Progenitor cell of endocrine pancreas (in vitro differentiated cells): ENCODE measurements around the gene CKAP4. TPM values are rescaled to one million over a fixed set of nuclear protein-coding genes. Genes with fewer than 3 reads are reported as not detected.

Experiments used
- DNase-seq: peaks from one replicate; pipeline ENCODE4 v3.0.0; 2021; ENCODE audit warnings: low spot score; ENCODE audit not compliant: unreplicated experiment
- H3K27ac Mint-ChIP-seq: 2 replicates; pipeline ENCODE4 v1.8.0; 2021; ENCODE audit warnings: mild to moderate bottlenecking, moderate library complexity, mixed read lengths
- H3K27me3 Mint-ChIP-seq: 2 replicates; pipeline ENCODE4 v1.8.0; 2021; ENCODE audit warnings: mixed read lengths
- H3K36me3 Mint-ChIP-seq: 2 replicates; pipeline ENCODE4 v1.8.0; 2022; ENCODE audit warnings: mixed read lengths; ENCODE audit not compliant: insufficient read depth
- H3K4me1 Mint-ChIP-seq: 2 replicates; pipeline ENCODE4 v1.8.0; 2021; ENCODE audit warnings: low read depth, mixed read lengths
- H3K4me3 Mint-ChIP-seq: 2 replicates; pipeline ENCODE4 v1.8.0; 2021; ENCODE audit warnings: low read depth, mild to moderate bottlenecking, moderate library complexity, mixed read lengths
- H3K9me3 Mint-ChIP-seq: 2 replicates; pipeline ENCODE4 v1.8.0; 2021; ENCODE audit warnings: low read depth, mixed read lengths
- total RNA-seq: library from RNA; stranded (reverse); gene quantifications from 2 replicates; pipeline ENCODE4 v1.2.1, GENCODE V29; 2021
- TF ChIP-seq, protein P1 (sequence below): fragments of 200-600 bp; sonication (generic); IDR thresholded peaks from one replicate; pipeline ENCODE4 v1.5.0; 2021; ENCODE audit warnings: antibody characterized with exemption, mild to moderate bottlenecking; ENCODE audit not compliant: unreplicated experiment

CKAP4 gene
- total RNA-seq, 1 donor from 2014 or later = 102 TPM

DNA sequence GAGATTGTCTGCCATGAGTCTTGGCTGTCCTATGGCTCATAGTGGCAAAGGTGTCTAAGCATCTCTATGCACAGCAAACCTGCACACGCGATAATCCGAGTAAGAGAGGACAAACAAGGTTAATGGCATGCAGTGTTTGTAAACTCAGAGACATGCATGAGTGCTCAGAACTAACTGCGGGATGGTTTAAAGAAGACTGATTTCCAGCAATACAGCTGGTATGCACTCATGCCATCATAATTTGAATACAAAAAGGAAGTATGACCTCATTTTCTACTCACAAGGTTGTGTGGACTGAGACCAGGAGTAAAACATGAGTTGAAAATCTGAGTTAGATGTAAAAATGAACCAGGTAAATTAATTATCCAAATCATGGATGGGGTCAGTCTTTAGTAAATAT is 38.2 kb upstream of the CKAP4 start:
- no peak for DNase-seq
- TF ChIP-seq, protein P1, sequence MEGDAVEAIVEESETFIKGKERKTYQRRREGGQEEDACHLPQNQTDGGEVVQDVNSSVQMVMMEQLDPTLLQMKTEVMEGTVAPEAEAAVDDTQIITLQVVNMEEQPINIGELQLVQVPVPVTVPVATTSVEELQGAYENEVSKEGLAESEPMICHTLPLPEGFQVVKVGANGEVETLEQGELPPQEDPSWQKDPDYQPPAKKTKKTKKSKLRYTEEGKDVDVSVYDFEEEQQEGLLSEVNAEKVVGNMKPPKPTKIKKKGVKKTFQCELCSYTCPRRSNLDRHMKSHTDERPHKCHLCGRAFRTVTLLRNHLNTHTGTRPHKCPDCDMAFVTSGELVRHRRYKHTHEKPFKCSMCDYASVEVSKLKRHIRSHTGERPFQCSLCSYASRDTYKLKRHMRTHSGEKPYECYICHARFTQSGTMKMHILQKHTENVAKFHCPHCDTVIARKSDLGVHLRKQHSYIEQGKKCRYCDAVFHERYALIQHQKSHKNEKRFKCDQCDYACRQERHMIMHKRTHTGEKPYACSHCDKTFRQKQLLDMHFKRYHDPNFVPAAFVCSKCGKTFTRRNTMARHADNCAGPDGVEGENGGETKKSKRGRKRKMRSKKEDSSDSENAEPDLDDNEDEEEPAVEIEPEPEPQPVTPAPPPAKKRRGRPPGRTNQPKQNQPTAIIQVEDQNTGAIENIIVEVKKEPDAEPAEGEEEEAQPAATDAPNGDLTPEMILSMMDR = no peak
- Mint-ChIP-seq H3K27me3 (peaks cover 5% of the 10 kb centered on the region), H3K9me3 (peaks cover 2% of the 10 kb centered on the region), H3K36me3 (no peaks in the 10 kb centered on the region), H3K4me1 (peaks cover 21% of the 10 kb centered on the region), H3K27ac (no peak overlapping the region), H3K4me3 (no peak overlapping the region)

DNA sequence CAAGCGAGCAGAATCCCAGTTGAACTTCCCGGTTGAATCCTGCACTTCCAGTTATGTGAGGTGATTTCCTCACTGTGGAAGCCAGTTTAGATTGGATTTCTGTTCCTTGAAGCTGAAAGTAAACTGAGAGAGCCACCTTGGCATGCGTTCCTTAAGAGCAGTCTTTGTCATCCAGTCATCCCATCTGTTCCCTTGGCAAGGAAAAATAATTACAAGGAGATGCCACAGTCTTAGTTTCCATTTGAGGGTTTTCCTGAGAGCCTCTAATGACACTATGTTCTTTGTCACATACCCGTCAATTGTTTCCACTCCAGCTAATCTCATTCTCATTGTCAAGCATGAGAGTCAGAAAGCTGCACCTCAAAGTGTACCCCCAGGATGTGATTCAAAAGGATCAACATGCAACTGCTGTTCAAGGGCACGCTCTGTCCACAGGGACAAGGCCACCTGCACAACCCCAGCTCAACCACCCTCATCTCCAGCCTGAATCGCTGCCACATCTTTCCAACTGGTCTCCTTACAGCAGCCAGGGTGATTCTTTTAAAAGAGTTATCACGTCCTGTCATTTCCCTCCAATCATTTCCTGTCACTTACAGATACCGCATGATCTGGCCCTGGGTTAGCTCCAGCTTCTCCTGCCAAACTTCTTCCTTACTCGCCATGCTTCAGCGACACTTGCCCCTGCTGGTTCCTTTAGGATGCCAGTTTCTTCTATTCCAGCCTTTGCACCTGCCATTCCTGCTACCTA is 36.7 kb upstream of the CKAP4 start:
- Mint-ChIP-seq H3K36me3 (no peaks in the 10 kb centered on the region), H3K27ac (no peak overlapping the region), H3K27me3 (peaks cover 12% of the 10 kb centered on the region), H3K4me1 (peaks cover 21% of the 10 kb centered on the region), H3K4me3 (no peak overlapping the region), H3K9me3 (peaks cover 2% of the 10 kb centered on the region)
- DNase-seq = no peak
- TF ChIP-seq, protein P1 = no peak

DNA sequence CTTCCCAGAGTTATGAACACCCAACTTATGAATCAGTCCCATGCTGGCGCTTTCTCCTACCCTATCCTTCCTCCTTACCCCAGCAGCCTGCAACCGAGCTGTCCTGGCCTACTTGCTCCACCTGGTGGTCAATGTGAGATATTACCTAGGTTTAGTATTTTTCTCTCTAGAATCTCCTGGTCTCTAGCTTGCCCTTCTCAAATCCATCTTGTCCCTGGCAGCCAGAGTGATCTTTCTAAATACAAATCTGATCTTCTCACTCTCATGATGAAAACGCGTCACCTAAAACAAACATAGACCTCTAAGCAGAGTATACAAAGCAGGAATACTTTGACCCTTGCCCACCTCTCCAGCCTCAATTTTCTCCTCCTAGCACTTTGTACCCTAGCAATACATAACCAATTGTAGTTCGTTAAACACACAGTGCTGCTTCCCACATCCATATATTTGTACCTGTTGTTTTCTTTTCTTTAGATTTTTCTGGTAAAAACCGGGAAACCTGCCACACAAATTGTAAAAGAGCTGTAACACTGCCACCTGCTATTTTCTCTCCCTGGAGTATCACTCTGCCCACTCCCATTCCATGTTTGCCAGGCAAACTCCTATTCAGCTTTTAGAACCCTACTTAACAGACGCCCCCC is 34.8 kb upstream of the CKAP4 start:
- Mint-ChIP-seq H3K9me3 (peaks cover 2% of the 10 kb centered on the region), H3K4me3 (no peak overlapping the region), H3K27me3 (peaks cover 29% of the 10 kb centered on the region), H3K4me1 (peaks cover 22% of the 10 kb centered on the region), H3K27ac (no peak overlapping the region), H3K36me3 (no peaks in the 10 kb centered on the region)
- TF ChIP-seq, protein P1 = peak; percentile 81
- no peak for DNase-seq

DNA sequence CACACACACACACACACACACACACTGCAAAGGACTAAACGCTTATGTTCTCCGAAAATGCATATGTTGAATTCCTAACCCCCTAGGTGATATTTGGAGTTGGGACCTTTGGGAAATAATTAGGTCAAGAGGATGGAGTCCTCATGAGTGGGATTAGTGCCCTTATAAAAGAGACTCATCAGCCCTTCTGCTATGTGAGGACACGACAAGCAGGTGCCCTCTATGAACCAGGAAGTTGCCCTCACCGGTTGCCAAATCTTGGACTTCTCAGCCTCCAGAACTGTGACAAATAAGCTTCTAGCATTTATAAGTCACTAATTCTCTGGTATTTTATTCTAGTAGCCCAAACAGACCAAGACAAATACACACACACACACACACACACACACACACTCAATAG is 34.0 kb upstream of the CKAP4 start:
- peaks cover 2% of the 10 kb centered on the region for H3K9me3 Mint-ChIP-seq
- no peak overlapping the region for H3K4me3 Mint-ChIP-seq
- DNase-seq = no peak
- H3K27me3 Mint-ChIP-seq = peaks cover 31% of the 10 kb centered on the region
- H3K36me3 Mint-ChIP-seq = no peaks in the 10 kb centered on the region
- peaks cover 29% of the 10 kb centered on the region for H3K4me1 Mint-ChIP-seq
- TF ChIP-seq, protein P1 = no peak
- no peak overlapping the region for H3K27ac Mint-ChIP-seq

DNA sequence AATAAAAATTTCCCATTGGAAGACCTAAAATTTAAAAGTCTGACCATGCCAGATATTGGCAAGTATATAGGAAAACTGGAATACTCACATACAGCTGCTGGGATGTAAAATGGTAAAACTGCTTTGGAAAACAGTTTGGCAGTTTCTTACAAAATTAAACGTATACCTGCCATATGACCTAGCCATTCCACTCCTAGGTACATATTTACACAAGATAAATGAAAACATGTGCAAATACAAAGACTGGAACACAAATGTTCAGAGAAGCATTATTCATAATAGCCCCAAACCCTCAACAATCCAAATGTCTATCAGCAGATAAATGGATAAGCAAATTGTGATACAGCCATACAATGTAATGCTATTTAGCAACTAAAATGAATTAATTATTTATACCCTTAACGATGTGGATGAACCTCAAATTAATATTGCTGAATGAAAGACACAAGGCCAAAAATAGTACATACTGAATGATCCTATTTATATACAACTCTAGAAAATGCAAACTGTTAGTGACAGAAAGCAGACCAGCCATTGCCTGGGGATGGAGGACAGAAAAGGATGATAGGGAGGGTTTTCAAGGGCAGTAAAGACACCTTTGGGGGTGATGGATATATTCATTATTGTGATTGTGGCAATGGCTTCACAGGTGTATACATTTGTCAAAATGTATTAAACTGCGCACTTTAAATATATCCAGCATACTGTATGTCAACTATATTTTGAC is 33.4 kb upstream of the CKAP4 start:
- peaks cover 2% of the 10 kb centered on the region for H3K9me3 Mint-ChIP-seq
- H3K27ac Mint-ChIP-seq = no peak overlapping the region
- TF ChIP-seq, protein P1 = no peak
- peaks cover 30% of the 10 kb centered on the region for H3K4me1 Mint-ChIP-seq
- DNase-seq = no peak
- no peak overlapping the region for H3K4me3 Mint-ChIP-seq
- H3K27me3 Mint-ChIP-seq = peaks cover 31% of the 10 kb centered on the region
- no peaks in the 10 kb centered on the region for H3K36me3 Mint-ChIP-seq
